ENCODE results near the gene SLC16A8.

SLC16A8 gene

GRCh38 chr22:38125038-38125610 lies 41.1 kb upstream of the SLC16A8 start:
- H3K36me3 ChIP-seq (ENCODE audit: control insufficient read depth in 2 of 2, insufficient read depth in 1 of 2, low read length in 2 of 2): peaks cover 0 to 21% of the 10 kb centered on the region in 2 experiments; a peak in 2 of 3 replicates
- no peaks in the 10 kb centered on the region for H3K9me3 ChIP-seq (ENCODE audit: control insufficient read depth, insufficient read depth, low read depth, low read length)
- no peak for TF ChIP-seq SP2 (tag by site-specific recombination; IDR thresholded peaks at IDR 0.05)
- peak; percentile 57 for TF ChIP-seq ZSCAN4 (tag by site-specific recombination; IDR thresholded peaks at IDR 0.05)
- ChIA-PET POLR2A (no interaction called here), CTCF (interaction anchor here (0.6 to 3.9 kb wide), 4 partner anchors 9 to 217 kb away, joined by 3 to 29 read pairs (median 6); no protein-coding TSS in a partner anchor)
- H3K27ac ChIP-seq (ENCODE audit: extremely low read depth, low read depth, low read length): no peak overlapping the region
- no peaks in the 10 kb centered on the region for H3K4me1 ChIP-seq (ENCODE audit: control insufficient read depth, insufficient read depth, low read length)
- H3K4me3 ChIP-seq (ENCODE audit: low read depth, low read length): no peak overlapping the region

- Histone ChIP-seq H3K36me3 (ENCODE audit: control insufficient read depth in 2 of 2, insufficient read depth in 1 of 2, low read length in 2 of 2) (peaks cover 0 to 19% of the 10 kb centered on the region in 2 experiments; a peak in 1 of 3 replicates), H3K27ac (ENCODE audit: extremely low read depth, low read depth, low read length) (no peak overlapping the region), H3K4me3 (ENCODE audit: low read depth, low read length) (no peak overlapping the region), H3K4me1 (ENCODE audit: control insufficient read depth, insufficient read depth, low read length) (no peaks in the 10 kb centered on the region), H3K9me3 (ENCODE audit: control insufficient read depth, insufficient read depth, low read depth, low read length) (no peaks in the 10 kb centered on the region)
- TF ChIP-seq ZNF146 (tag by site-specific recombination; IDR thresholded peaks at IDR 0.05) (no peak), ZSCAN4 (tag by site-specific recombination; IDR thresholded peaks at IDR 0.05) (no peak), KLF17 (tag by site-specific recombination; IDR thresholded peaks at IDR 0.05) (peak; percentile 43; the same call in 1 of the 2 replicates), ZNF114 (tag by site-specific recombination; IDR thresholded peaks at IDR 0.05) (no peak)
- POLR2A ChIA-PET: no interaction called here
- CTCF ChIA-PET: interaction anchor here (0.6 to 3.9 kb wide), 4 partner anchors 10 to 61 kb away, joined by 3 to 29 read pairs (median 4); no protein-coding TSS in a partner anchor
Observed at GRCh38 chr22:38124236-38124974, 40.4 kb upstream of the SLC16A8 start.

GRCh38 chr22:38122616-38123015 lies 38.6 kb upstream of the SLC16A8 start:
- CTCF ChIA-PET: interaction anchor here (0.7 to 3.9 kb wide), 3 partner anchors 9 to 344 kb away, joined by 3 to 29 read pairs (median 5); no protein-coding TSS in a partner anchor
- TF ChIP-seq ZIC2 (tag by site-specific recombination; IDR thresholded peaks at IDR 0.05) (0 out of 2 replicates have a peak, but pooled peaks have one; percentile 32), GFI1B (tag by site-specific recombination; IDR thresholded peaks at IDR 0.05) (no peak), ZNF692 (tag by site-specific recombination; IDR thresholded peaks at IDR 0.05) (0 out of 2 replicates have a peak, but pooled peaks have one; percentile 19), KLF1 (tag by site-specific recombination; IDR thresholded peaks at IDR 0.05) (0 out of 2 replicates have a peak, but pooled peaks have one; percentile 35)
- POLR2A ChIA-PET: interaction anchor here (0.6 to 1.0 kb wide), 2 partner anchors 9 to 69 kb away, joined by 3 read pairs; no protein-coding TSS in a partner anchor
- Histone ChIP-seq H3K36me3 (ENCODE audit: control insufficient read depth in 2 of 2, insufficient read depth in 1 of 2, low read length in 2 of 2) (peaks cover 0 to 5% of the 10 kb centered on the region in 2 experiments; a peak in 1 of 3 replicates), H3K27ac (ENCODE audit: extremely low read depth, low read depth, low read length) (no peak overlapping the region), H3K4me1 (ENCODE audit: control insufficient read depth, insufficient read depth, low read length) (no peaks in the 10 kb centered on the region), H3K4me3 (ENCODE audit: low read depth, low read length) (no peak overlapping the region), H3K9me3 (ENCODE audit: control insufficient read depth, insufficient read depth, low read depth, low read length) (no peaks in the 10 kb centered on the region)

All from HEK293 (cell line).